GM12875 (cell line): ENCODE results near the gene HELZ2.

Experiments used
- H3K4me3 ChIP-seq: one replicate; pipeline ENCODE4 v1.5.1; 2011; ENCODE audit warnings: low read depth, low read length, control low read depth
- TF ChIP-seq, protein P1 (sequence below): IDR thresholded peaks from 2 replicates; pipeline ENCODE4 v1.5.1; 2011; ENCODE audit warnings: low read depth, mild to moderate bottlenecking, control low read depth, inconsistent platforms, low read length, moderate library complexity, borderline replicate concordance; ENCODE audit not compliant: insufficient read depth

HELZ2 gene

DNA sequence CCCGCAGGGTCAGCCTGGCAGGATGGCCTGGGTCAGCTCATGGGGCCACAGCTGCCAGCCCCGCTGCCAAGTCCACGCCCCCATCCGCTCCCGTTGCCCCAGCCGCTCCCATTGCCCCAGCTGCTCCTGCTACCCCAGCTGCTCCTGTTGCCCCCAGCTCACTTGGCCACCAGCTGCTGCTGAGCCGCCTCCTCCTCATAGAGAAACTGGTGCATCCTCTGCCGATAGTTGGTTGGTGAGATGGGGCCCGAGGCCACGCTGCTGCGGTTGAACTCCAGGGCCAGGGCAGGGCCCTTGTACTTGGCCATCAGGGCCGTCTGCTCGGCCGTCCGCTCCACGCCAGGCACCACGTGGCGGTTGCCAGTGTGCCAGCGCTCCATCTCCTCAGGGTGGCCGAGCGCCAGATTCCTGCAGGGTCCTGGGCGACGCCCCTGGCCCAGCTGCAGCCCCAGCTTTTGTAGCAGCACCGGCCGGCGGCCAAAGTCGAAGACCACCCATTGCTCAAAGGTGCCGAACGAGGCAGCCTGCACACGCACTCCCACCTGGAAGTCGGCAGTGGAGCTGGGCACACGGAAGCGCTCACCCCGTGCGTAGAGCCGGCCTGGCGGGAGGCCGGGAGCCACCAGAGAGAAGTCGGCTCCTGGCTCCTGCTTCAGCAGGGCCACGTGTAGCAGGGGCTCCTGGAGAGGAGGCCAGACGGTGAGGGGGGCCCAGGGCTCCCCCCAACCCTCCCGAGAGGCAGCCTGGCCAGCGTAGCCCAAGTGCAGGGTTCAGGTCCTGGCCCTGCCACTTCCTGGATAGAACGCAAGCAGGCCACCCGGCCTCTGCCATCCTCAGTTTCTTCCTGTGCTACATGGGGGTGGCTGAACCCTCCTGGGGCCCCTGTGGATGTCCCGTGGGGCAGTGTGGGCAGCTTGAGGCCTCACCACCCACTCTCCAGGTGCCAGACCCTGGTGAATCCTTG lies 4.8 kb downstream of the HELZ2 start:
- TF ChIP-seq, protein P1, sequence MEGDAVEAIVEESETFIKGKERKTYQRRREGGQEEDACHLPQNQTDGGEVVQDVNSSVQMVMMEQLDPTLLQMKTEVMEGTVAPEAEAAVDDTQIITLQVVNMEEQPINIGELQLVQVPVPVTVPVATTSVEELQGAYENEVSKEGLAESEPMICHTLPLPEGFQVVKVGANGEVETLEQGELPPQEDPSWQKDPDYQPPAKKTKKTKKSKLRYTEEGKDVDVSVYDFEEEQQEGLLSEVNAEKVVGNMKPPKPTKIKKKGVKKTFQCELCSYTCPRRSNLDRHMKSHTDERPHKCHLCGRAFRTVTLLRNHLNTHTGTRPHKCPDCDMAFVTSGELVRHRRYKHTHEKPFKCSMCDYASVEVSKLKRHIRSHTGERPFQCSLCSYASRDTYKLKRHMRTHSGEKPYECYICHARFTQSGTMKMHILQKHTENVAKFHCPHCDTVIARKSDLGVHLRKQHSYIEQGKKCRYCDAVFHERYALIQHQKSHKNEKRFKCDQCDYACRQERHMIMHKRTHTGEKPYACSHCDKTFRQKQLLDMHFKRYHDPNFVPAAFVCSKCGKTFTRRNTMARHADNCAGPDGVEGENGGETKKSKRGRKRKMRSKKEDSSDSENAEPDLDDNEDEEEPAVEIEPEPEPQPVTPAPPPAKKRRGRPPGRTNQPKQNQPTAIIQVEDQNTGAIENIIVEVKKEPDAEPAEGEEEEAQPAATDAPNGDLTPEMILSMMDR: no peak
- H3K4me3 ChIP-seq: no peak overlapping the region

DNA sequence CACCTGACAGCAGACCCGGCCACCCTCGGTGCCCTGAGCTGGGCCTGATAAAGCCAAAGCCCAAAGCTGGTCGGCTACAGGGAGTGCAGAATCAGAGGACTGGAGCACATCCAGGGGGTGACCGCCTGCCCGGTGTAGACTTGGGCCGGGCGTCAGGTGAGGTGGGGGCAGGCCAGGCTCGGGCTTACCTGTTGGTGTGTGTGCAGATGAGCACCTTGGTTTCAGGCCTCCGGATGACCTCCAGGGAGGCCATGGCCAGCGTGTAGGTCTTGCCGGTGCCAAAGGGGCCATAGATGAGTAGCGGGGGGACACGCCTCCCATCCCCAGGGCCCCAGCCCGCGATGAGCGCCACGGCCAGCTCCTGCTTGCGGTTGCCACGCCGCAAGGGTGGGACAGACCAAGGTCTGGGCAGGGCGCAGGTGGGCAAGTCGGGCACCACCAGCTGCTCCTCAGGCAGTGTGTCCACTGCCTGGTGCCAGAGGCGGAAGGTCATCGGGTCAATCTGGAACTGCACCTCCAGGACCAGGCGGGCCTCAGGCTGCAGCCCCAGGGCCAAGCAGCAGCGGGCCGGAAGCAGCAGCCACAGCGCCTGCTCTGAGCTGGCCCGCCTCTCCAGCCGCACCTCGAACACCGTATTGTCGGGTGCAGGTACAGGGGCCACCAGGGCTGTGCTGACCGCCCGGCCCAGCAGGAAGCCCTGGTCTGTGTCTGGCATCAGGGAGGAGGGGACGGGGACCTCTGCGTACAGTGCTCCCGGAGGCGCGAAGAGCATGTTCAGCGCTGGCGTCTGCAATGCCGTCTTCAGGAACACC lies 5.7 kb downstream of the HELZ2 start:
- H3K4me3 ChIP-seq: peak overlapping the region; percentile 21
- TF ChIP-seq, protein P1: no peak

DNA sequence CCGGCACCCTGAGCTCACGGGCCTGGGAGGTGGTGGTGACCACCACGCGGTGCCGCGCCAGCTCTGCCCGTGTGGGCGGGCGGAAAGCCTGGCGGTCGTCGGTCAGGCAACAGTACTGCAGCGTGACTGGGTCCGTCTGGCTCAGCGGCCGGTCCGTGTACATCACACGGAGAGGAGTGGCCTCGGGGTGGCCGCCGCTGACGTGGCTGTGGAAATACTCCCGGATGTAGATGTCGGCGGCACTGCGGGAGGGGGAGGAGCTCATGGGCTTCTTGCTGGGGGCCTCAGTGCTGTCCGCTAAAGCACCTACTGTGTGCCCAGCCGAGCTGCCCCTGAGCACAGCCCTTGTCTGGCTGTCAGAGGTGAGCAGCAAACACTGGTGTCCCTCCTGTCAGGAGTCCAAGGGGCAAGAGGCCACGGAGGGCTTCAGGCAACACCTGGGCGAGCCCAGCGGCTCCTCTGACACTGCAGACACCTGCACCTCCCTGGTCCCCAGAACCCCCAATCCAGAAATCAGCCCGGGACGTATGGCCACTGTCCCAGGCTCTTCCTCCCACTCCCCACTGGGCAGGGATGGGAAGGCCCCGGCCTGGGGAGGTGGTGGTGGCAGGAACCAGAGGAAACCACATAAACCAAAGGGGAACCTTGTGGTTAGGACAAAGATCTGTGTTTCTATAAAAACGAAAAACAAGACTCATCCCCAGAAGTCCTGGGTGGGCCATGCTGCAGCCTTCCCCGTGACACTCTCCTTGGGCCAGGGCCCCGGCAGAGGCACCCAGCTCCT lies 6.5 kb downstream of the HELZ2 start:
- H3K4me3 ChIP-seq: peak overlapping the region; percentile 6
- TF ChIP-seq, protein P1: no peak

DNA sequence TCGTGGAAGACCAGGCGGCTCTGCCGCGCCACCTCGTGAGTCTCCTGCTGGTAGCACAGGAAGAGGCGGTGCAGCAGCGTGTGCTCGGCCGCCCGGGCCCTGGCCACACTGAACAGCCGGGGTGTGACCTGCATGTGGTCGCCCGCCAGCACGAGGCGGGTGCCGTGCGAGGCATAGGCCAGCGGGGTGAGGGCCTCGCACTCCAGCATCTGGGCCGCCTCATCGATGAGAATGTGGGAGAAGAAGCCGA lies 7.0 kb downstream of the HELZ2 start:
- TF ChIP-seq, protein P1: no peak
- H3K4me3 ChIP-seq: no peak overlapping the region

DNA sequence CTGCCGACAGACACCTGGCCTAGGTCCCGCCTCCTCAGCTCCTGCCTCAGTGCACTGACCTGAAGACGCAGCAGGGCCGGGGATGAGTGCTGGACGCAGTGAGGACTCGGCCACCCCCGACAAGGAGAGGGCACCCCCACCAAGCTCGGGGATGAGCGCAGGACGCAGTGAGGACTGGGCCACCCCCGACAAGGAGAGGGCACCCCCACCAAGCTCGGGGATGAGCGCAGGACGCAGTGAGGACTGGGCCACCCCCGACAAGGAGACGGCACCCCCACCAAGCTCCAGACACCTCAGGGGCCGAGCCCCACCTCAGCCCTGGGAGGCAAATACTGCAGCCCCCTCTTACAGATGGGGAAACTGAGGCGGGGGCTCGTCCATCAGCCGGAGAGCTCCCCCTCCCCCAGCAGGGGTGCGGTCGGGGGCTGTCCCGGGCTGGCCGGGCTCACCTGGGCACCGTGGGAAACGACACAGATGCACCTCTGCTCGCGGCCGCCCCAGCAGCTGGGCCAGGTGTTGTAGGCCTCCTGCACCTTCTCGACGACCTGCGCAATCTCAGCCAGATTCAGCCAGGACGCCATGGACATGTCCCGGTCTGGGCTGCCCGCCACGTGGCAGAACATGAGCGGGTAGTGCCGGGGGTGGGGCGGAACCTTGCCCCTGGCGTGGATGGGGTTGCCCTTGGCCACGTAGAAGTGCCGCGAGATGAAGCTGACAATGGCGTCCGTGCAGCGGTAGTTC lies 7.5 kb downstream of the HELZ2 start:
- H3K4me3 ChIP-seq: no peak overlapping the region
- TF ChIP-seq, protein P1: no peak

DNA sequence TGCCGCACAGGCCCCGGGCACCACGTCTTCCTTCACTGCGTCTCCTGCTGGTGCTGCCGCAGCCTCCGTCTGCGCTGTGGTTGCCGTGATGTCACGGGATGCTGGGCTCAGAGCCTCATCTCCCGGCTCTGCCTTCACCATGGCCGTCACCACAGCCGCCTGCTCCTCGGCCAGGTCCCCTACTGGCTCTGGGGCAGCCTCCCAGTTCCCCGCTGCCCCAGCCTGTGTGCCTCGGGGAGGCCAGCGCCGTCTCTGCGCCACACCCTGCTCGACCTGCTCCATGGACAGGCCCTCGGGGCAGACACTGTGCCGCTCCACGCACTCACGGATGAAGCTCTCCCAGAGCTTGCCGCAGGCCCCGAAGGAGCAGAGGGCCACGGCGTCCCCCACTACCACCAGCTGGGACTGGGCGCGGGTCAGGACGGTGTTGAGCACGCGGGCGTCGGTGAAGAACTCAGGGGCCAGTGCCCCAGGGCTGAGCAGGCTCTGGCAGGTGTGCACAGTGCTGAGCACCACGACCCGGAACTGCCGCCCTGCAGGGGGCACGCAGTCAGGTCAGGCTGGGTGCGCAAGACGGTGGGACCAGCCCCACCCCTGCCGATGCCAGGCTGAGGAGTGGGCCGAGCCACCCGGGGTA lies 8.2 kb downstream of the HELZ2 start:
- TF ChIP-seq, protein P1: no peak
- no peak overlapping the region for H3K4me3 ChIP-seq
